Dedifferentiated amniotic fluid mesenchymal stem cell (primary cell): ENCODE results near the gene ZNF628.

Source experiments
- DNase-seq: peaks from one replicate; pipeline ENCODE4 v3.0.0-alpha.2; 2016; ENCODE audit errors: extremely low spot score

ZNF628 gene

DNA sequence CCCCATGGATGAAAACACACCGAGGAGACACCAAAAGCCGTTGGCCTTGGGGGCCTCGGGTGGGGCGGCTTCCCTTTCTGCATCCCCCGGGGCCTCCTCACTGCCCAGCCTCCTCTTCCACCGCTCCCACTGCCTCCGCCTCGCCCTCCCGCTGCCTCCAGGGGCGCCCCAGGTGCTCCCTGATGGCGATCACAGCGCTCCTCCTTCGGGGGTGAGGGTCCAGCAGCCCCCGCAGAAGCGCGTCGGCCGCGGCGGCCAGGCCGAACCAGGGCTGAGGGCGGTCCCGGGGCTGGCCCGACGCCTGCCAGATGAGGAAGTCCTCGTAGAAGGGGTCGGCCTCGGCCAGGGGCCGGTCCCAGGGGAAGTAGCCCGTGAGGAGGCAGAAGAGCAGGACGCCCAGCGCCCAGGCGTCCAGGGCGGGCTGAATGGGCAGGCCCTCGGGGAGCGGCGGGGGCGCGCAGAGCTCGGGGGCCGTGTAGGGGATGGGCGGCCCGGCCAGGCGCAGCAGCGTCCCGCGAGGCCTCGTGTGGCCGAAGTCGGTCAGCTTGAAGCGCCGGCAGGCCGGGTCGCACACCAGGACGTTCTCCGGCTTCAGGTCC lies 53.3 kb downstream of the ZNF628 start:
- no peak for DNase-seq

DNA sequence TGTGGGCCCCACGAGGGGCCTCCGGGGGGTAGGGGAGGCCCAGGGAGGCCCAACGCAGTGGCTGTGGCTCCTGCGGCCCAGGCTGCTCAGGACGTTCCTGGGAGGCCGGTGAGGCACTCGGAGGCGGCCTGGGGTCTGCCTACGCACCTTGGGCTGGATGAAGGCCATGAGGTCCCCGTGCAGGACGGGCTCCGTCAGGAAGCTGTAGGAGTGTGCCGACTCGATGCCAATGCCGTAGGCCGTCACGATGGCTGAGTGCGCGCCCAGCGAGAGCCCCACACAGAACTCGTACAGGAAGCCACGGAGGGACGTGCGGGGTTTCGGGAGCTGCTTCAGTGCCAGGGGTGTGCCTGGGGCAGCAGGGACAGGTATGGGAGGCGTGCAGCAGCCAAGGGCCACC lies 54.6 kb downstream of the ZNF628 start:
- DNase-seq = no peak
